Dedifferentiated amniotic fluid mesenchymal stem cell (primary cell): ENCODE measurements around the gene PLA2G15.
A peak's percentile ranks its signal among the peaks of the same experiment; 100 is the strongest.
"Not testable (repeated sequence)": the region's sequence is repeated elsewhere in the genome, so short reads cannot be mapped to it uniquely, and the experiment has no call there.

Experiments used
- DNase-seq: peaks from one replicate; pipeline ENCODE4 v3.0.0-alpha.2; 2016; ENCODE audit errors: extremely low spot score

The PLA2G15 gene

DNA sequence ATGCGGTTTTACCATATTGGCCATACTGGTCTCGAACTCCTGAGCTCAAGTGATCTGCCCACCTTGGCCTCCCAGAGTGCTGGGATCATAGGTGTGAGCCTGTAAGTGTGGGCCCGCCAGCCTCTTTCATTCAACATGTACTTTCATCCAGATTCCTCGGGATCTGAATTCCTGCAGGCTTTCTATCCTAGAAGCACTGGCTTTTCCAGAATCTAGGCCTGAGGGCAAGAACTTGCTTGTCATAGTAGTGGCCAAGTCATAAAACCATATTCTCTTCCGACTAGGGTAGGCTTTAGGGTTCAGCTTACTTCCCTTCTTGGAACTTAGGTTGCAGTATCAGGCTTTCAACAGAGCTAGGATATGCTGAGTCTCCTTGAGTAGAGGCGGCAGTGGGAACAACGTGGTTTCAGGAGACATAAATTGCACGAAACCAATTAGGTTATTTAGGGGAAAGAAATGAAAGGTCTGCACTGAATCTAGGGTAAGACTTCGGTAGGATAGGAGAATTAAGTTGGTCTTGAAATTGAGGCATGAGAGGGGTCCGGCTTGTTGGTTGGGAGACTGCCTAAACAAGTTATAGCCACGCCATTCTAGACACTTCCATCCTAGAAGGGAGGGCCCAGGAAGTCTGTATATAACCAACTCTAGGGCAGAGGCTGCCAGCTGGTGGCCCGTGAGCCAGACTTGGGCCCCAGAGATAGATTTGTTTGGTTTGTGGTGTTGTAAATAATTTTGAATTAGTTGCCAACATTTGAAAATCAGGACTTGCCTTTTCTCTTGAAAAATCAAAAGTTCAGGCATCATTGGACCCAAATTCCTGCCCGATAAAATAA lies 34.8 kb downstream of the PLA2G15 start:
- no peak for DNase-seq

DNA sequence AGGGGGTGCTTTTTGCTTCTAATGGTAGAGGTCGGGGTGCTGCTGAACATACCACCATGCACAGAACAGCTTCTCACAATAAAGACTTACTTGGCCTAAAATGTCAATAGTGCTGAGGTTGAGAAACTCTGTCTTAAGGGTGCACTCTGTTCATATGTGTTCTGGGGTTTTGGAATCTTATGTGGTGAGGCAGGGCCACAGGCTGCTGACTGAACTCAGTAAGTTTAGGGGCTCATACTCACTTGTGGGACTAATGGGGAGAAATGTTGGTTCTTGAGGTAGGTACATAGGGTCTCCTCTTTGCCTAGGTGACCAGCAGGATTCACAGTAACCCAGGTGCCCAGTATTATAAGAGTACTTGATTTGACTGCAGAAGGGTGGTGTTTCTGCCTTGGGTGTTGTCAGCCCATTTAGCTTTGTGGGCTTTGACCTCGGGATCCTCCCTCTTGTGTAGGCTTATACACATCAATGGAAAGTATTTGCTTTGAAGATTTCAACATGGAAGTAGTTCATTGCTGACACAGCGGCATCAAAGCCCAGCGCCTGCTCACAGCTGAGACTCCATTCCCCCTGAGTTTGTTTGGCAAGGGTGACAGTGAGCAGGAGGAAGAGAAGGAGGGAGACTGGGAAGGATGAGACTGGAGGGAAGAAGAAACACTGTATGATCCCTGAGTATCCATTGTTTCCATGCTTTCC lies 36.3 kb downstream of the PLA2G15 start:
- no peak for DNase-seq

DNA sequence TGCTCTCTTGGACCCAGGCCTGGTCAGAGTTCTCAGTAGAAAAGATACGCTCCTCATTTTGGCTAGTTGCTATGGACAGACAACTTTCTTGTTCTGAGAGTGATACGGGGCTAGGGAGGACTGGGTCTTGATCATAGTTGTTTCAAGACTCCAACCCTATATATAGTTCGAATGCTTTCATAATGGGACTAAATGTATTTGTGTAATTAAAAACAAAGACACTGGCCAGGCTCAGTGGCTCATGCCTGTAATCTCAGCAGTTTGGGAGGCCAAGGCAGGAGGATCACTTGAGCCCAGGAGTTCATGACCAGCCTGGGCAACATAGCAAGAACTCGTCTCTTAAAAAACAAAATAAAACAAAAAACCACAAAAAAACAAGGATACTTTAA lies 36.9 kb downstream of the PLA2G15 start:
- no peak for DNase-seq

DNA sequence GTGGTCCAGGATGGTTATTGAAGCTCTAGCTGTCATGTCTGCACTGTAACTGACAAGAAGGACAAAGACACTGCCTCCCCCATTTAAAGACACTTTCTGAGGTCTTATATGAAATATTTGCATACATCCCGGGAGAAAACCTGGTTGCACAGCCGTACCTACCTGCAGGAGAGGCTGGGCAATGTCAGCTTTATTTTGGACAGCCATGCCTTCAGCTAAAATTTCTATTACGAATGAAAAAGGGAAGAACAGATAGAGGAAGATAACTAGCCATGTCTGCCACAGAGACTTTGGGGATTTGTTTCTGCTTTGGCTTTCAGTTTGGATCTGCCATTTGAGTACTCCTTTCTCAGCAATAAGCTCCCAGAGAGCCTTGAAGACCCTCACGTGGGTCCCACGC lies 38.2 kb downstream of the PLA2G15 start:
- DNase-seq = no peak

DNA sequence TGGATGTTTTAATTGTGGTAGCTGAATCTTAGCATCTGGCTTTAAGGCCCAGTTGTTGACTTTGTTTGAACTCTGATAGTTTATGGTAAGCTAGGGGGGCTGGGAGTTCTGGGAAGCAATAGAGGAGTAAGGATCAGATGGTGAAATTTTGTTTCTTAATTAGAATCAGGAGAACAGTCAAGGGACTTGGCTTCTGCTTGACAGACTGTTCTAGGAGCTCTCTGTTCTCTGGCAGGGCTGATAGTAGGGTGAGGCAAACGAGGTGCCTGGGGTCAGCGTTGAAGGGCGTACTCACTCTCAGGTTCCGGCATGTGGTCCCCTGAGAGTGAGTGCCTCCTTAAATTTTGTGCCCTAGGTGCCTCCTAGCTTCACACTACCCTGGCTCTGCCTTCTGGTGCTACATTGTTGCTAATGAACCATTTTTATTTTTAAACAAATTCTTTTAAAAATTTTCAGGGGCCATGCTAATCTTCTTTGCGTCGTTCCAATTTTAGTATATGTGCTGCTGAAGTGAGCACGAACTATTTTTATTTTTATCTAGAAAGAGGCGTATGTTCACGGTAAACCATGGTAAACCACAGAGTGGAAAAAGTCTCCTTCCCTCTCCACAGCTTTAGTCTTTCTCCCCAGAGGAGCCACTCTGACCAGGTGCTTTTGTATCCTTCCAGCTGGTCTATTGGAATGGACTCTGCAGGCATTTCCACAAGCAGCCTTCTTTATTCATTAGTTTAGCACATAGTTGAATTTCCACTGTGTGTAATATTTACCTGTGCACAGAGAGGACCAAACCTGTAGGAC lies 38.8 kb downstream of the PLA2G15 start:
- no peak for DNase-seq

DNA sequence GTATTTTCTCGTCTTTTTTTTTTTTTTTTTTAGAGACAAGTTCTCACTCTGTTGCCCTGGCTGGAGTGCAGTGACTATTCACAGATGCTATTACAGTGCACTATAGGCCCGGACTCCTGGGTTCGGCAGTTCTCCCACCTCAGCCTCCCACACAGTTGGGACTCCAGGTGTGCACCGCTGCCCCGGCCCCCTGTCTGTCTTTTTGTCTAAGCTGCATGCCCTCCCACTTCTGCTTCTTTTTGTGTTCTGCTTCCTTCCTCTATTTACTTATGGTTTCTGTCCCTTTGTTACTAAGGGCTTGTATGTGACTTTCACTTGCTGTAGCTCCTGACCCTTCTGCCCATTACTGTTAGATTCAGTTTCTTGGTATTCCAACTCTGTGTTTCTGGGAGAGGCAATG lies 39.7 kb downstream of the PLA2G15 start:
- DNase-seq = no peak

DNA sequence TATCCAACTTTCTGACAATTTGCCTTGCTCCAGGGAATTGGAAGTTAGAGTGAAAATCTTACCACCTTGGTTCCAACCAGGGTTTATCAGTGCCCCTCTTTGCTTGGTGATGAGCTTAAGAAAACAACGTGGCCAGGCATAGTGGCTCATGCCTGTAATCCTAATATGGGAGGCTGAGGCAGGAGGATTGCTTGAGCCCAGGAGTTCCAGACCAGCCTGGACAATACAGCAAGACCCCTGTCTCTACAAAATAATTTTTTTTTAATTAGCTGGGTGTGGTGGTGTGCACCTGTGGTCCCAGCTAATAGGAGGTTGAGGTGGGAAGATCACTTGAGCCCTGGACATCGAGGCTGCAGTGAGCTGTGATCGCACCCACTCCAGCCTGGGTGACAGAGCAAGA lies 40.5 kb downstream of the PLA2G15 start:
- DNase-seq = no peak

DNA sequence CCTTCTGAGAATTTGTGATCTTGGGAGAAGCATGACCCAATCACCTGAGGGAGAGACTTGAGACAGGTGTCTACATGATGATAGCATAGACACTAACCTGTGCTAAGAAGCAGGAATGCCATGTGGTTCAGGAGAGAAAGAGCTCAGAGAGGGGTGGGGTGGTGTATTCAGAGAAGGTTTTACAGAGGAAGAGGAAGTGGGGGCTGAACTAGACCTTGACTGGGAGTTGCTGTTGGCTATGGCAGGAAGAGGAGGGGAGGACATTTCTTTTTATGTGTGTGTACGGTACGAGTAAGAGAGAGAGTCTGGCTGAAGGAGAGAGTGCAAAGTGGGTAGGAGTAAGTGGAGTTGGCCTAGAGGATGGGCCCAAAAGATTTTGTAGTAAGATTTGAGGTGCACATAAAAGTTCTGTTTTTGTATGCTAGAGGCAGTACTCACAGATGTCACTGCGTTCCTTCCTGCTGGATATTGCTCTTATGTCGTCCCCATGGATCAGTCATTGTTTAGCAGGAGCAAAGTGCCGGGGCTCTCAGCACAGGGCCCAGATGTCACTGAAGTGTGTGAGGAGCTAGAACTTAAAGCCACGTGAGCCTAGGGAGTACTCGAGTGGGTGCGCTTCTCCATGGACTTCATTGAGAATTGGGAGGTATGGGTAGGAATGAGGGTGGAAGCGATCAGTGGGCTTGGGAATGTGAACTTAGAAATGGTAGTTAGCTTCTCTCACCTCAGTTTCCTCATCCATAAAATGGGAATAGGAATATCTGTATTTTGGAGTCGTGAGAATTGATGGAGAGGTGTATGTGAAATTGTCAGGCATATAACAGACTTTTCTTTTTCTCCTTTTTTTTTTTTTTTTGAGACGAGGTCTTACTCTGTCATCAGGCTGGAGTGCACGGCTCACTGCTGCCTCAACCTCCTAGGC lies 41.2 kb downstream of the PLA2G15 start:
- DNase-seq = no peak

DNA sequence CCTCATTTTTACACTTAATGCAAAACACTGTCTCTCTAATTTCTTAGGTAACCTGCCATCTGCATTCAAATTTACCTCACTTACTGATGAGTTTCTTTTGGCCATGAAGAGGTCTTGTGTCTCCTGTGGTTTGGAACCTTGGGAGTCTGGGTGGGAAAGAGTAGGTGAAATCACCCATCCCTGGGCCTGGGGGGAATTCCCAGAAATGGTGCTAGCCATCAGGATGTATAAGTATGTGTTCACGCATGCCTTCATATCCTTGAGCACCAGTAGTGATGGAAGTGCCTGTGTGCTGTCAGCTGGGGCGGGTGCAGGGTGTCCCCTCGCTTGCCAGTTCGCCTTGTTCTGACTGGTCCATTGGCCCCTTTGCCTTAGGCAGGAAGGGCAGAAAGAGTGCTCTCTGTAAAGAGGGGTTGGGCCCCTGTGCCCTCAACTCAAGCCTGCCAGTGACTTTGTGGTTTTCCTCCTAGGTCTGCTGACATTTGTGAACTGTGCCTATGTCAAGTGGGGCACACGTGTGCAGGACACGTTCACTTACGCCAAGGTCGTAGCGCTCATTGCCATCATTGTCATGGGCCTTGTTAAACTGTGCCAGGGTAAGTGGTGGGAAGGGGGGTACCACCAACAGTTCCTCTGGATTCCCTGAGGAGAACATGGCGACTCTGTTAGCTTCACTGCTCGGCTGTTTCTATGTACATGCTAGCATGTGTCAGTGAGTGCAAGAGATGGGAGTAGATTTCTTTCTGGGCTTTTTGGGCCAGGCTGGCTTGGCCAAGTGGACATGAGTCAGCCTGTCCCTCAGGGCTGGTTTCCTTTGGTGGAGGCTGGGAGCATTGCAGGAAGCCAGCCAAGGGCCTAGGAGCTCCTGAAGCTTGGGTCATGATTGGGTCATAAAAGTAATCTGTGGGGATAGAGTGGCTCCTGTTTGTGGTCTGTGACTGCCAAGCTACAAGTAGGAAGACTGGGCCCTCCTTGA lies 42.4 kb downstream of the PLA2G15 start:
- peak; percentile 52 for DNase-seq

DNA sequence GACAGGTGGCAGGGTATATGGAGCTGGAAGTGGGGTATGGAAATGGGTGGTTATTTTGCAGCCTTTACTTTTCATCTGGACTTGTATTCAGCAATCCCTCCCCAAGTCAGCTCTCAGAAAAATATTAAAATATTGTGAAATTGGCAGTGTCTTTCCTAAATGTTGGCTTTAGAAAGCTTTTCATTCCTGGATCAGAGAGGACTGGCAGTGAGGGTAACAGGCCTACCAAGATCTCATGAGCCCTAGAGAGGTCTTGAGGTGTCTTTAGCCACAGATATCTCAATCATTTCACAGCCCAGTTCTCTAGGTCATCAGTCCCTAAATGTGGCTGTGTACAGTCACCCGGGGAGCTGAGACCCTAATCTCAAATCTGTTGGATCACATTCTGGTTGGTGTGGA lies 43.1 kb downstream of the PLA2G15 start:
- DNase-seq = no peak

DNA sequence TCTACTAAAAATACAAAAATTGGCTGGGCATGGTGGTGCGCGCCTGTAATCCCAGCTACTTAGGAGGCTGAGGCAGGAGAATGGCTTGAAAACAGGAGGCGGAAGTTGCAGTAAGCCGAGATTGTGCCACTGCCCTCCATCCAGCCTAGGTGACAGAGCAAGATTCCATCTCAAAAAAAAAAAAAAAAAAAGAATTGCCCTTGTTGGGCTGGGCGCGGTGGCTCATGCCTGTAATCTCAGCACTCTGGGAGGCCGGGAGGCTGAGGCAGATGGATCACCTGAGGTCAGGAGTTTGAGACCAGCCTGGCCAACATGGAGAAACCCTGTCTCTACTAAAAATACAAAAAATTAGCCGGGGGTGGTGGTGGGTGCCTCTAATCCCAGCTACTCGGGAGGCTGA lies 43.6 kb downstream of the PLA2G15 start:
- not testable (repeated sequence) for DNase-seq

DNA sequence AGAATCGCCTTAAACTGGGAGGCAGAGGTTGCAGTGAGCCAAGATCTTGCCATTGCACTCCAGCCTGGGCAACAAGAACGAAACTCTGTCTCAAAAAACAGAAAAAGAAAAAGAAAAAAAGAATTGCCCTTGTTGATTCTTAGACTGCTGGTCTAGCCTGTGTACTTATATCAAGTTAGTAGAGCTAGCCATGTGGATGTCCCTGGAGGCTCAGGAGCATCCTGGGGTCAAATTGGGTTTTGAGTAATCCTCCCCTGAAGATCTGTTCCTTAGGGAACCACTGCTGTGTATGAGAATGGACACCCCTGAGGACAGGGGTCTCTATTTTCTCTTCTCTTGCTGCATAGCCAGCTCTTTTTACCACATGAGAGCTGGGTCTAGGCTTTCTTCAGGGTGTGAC lies 44.0 kb downstream of the PLA2G15 start:
- no peak for DNase-seq

DNA sequence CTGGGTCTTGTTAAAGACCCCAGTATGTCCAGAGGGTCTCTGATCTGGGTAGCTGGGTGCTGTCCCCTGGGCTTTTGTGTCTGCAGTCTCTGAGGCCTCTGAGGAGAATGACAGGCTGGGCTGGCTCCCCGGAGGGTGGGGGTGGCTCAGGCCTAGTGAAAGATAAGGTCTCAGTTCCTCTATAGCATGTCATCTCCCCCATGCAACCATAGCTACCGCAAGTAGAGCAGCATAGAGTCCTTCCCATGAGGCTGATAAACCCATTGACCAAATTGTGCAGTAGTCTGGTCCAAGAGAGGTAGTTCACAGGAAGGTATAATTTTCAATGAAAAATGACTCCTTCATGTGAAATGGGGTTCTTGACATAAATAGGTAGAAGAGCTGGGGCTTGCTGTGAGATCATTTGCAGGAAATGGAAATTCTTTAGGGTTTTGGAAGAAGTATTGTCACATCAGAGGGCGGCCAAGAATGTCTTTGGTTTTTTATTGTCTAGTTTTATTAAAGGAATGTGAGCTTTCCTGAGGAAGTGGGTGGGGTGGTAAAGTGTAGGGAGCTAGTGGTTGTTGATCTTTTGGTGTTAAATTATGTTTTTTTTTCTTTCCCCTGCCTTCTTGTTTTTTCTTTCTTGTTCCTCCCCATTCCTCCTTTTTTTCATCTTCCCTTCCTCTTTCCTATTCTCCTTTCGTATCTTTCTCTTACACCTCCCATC lies 44.6 kb downstream of the PLA2G15 start:
- DNase-seq = no peak

DNA sequence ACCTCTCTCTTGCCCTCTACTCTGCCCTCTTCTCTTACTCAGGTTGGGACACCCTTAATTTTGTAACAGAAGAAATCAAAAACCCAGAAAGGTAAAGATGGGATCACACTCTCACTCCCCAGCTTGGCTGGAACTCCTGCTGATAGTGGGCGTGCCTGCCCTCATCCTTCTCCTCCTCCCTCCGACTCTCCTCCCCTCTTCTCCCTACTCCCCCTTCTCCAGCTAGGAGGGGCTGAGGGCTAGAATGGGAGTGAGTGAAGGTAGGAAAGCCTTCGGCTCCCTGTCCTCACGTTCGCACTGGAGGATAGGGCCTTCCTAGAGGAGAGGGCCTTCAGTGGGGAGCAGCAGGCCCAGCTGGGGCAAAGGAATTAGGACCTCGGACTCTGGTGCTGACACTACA lies 45.3 kb downstream of the PLA2G15 start:
- no peak for DNase-seq

DNA sequence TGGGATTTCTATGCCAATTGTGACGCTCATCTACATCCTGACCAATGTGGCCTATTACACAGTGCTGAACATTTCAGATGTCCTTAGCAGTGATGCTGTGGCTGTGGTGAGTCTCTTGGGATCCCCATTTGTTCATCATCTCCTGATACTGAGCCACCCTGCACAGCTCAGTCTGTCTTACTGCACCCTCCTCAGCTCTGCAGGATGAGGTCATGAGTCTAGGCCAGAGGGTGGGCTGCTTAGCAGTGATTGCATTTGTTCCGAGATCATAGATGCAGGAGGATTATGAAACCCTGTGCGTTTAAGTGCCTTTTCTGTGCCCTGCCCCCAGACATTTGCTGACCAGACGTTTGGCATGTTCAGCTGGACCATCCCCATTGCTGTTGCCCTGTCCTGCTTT lies 46.1 kb downstream of the PLA2G15 start:
- no peak for DNase-seq

DNA sequence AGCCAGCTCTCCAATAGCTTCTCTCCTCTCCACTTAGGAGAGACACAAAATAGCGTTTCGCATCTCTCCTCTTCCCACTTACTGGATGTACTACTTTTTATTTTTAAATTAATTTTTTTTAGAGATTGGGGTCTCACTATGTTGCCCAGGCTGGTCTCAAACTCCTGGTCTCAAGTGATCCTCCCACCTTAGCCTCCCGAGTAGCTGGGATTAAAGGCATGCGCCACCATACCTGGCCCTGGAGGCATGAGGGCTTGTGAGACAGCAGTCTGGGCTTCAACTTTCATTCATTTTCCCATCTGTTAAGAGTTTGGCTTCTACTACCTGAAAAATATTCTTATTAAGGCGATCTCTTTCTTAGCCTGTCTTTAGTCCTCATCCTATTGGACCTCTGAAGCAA lies 47.3 kb downstream of the PLA2G15 start:
- no peak for DNase-seq

DNA sequence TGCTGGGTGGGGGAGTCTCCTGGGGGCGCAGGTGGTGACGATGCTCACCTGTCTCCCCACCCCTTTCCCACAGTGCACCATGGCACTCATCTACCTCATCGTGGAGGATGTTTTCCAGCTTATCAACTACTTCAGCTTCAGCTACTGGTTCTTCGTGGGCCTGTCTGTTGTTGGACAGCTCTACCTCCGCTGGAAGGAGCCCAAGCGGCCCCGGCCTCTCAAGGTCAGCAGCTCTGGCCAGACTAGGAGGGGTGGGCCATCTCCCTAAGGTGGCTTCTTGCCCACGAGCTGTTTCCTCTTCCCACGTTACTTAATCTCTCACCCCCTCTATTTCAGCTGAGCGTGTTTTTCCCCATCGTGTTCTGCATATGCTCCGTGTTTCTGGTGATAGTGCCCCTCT lies 51.1 kb downstream of the PLA2G15 start:
- no peak for DNase-seq

DNA sequence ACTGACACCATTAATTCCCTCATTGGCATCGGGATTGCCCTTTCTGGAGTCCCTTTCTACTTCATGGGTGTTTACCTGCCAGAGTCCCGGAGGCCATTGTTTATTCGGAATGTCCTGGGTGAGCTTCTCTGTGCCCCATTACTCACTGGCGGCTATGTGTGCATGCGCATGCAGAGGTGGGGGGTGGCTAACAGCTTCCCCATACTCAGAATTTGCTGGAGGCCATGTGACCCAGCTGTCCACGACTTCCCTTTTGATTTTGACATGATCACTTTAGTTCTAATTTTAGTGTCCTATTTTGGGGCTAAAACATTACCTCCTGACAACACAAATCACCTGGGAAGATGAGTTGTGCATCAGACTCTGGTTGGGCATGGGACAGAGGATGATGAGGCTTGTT lies 51.5 kb downstream of the PLA2G15 start:
- no peak for DNase-seq

DNA sequence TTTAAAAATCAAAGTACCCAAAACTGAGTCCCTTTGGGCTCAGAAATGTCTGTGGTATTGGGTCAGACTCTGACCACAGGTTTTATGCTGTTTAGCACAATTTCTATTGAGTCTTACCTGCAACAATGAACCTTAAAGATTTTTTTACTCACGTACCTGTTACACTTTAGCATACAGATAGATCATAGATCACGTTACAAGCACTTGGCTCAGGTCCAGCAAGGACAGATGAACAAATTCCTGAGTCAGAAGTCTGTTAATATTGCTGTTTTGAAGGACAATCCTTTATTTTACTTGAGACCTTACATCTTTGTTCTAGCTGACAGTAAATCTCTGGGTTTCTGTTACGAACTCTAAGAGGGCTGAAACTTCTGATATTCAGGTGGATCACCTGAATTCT lies 52.7 kb downstream of the PLA2G15 start:
- DNase-seq = no peak

DNA sequence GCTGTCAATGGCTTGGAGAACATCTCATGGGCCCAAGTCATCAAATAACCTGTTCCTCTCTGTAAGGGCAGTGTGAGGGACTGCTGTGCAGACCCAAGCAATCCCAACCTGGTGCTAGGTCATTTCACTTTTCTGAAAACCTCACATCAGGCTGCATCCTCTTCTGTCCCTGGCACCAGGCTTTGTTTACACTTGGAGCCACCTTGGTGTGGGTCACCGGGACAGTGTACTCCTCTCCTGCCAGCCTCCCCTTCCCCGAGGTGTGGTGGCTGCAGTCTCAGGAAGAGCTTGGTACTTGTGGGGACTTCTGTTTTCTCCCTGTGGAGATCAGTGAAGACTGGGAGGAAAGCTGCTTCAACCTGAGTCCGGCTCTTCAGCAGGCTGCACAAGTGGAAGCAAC lies 53.1 kb downstream of the PLA2G15 start:
- DNase-seq = no peak
